OCI-LY1 (cell line): Measurements from ENCODE around the gene ZFP91.

ENCODE experiments used
- H2AFZ ChIP-seq: fragments of 200-600 bp; sonication (generic), shearing (Covaris generic); 2 replicates; pipeline ENCODE4 v1.6.0; 2014; ENCODE audit warnings: antibody characterized with exemption, mild to moderate bottlenecking, low read length
- H3F3A ChIP-seq: fragments of 200-600 bp; sonication (generic), shearing (Covaris generic); 2 replicates; pipeline ENCODE4 v1.6.0; 2014; ENCODE audit warnings: mild to moderate bottlenecking, antibody characterized with exemption, low read length, moderate library complexity; ENCODE audit not compliant: insufficient read depth
- H3K27ac ChIP-seq: fragments of 200-600 bp; sonication (generic); 2 replicates; pipeline ENCODE4 v1.5.1; 2014; ENCODE audit warnings: low read length, mixed run types, mild to moderate bottlenecking, low read depth; ENCODE audit not compliant: poor library complexity, severe bottlenecking
- H3K27me3 ChIP-seq: fragments of 200-600 bp; sonication (generic); 2 replicates; pipeline ENCODE4 v1.6.0; 2014; ENCODE audit warnings: antibody characterized with exemption, mild to moderate bottlenecking, low read length, moderate library complexity; ENCODE audit not compliant: insufficient read depth
- H3K36me3 ChIP-seq: fragments of 200-600 bp; sonication (generic); 2 replicates; pipeline ENCODE4 v1.6.1; 2014; ENCODE audit warnings: mild to moderate bottlenecking, antibody characterized with exemption, low read length, moderate library complexity, mixed read lengths; ENCODE audit not compliant: insufficient read depth
- H3K4me1 ChIP-seq: fragments of 200-600 bp; sonication (generic); 2 replicates; pipeline ENCODE4 v1.5.1; 2014; ENCODE audit warnings: mild to moderate bottlenecking, low read length, moderate library complexity; ENCODE audit not compliant: insufficient read depth, severe bottlenecking
- H3K4me2 ChIP-seq: fragments of 200-600 bp; sonication (generic), shearing (Covaris generic); 2 replicates; pipeline ENCODE4 v1.6.1; 2014; ENCODE audit warnings: low read length
- H3K4me3 ChIP-seq: fragments of 200-600 bp; sonication (generic); 2 replicates; pipeline ENCODE4 v1.5.1; 2014; ENCODE audit warnings: low read length, low read depth, mild to moderate bottlenecking, mixed read lengths; ENCODE audit not compliant: poor library complexity, severe bottlenecking
- H3K79me2 ChIP-seq: fragments of 200-600 bp; shearing (Covaris generic); 2 replicates; pipeline ENCODE4 v1.6.1; 2016; ENCODE audit warnings: mixed run types, low read length, mixed read lengths; ENCODE audit not compliant: insufficient read depth
- H3K9ac ChIP-seq: fragments of 200-600 bp; sonication (generic), shearing (Covaris generic); 2 replicates; pipeline ENCODE4 v1.6.1; 2014; ENCODE audit warnings: mild to moderate bottlenecking, low read length, mixed read lengths
- H3K9me2 ChIP-seq: fragments of 200-600 bp; sonication (generic), shearing (Covaris generic); 2 replicates; pipeline ENCODE4 v1.6.1; 2014; ENCODE audit warnings: low read depth, mild to moderate bottlenecking, low read length, mixed read lengths
- H3K9me3 ChIP-seq: fragments of 200-600 bp; shearing (Covaris generic); 2 replicates; pipeline ENCODE4 v1.6.1; 2014; ENCODE audit warnings: low read length, mixed read lengths
- H4K20me1 ChIP-seq: fragments of 200-600 bp; sonication (generic), shearing (Covaris generic); 2 replicates; pipeline ENCODE4 v1.6.0; 2016; ENCODE audit warnings: mild to moderate bottlenecking, low read length; ENCODE audit not compliant: insufficient read depth
- CTCF ChIP-seq: fragments of 200-600 bp; sonication (generic), shearing (Covaris generic); IDR thresholded peaks from 2 replicates; pipeline ENCODE4 v1.5.1; 2017; ENCODE audit warnings: mild to moderate bottlenecking, antibody characterized with exemption, low read length, moderate library complexity, mixed read lengths
- EZH2 ChIP-seq: fragments of 200-600 bp; sonication (generic), shearing (Covaris generic); IDR thresholded peaks from 2 replicates; pipeline ENCODE4 v1.8.0; 2017; ENCODE audit warnings: borderline replicate concordance, mixed run types, mild to moderate bottlenecking, antibody characterized with exemption, low read length, moderate library complexity, mixed read lengths

ZFP91 gene

GRCh38 chr11:58650496-58650895 lies 71.6 kb downstream of the ZFP91 start:
- H3K27ac ChIP-seq, result no peak overlapping the region
- no peaks in the 10 kb centered on the region for H3K27me3 ChIP-seq
- no peak overlapping the region for H3K4me2 ChIP-seq
- H3K4me3 ChIP-seq, result no peak overlapping the region
- TF ChIP-seq EZH2 (no peak), CTCF (no peak)
- no peaks in the 10 kb centered on the region for H3K36me3 ChIP-seq
- no peak overlapping the region for H3K9ac ChIP-seq
- H2AFZ ChIP-seq, result no peak overlapping the region
- no peaks in the 10 kb centered on the region for H4K20me1 ChIP-seq
- no peaks in the 10 kb centered on the region for H3K79me2 ChIP-seq
- H3K9me3 ChIP-seq, result peaks cover 3% of the 10 kb centered on the region; the same call in 1 of the 2 replicates
- H3K9me2 ChIP-seq, result no peaks in the 10 kb centered on the region
- no peaks in the 10 kb centered on the region for H3F3A ChIP-seq
- no peaks in the 10 kb centered on the region for H3K4me1 ChIP-seq

GRCh38 chr11:58652726-58653280 lies 73.9 kb downstream of the ZFP91 start:
- Histone ChIP-seq H4K20me1 (no peaks in the 10 kb centered on the region), H3K4me2 (no peak overlapping the region), H3K79me2 (no peaks in the 10 kb centered on the region), H3K4me1 (no peaks in the 10 kb centered on the region), H3K9ac (no peak overlapping the region), H3K27ac (no peak overlapping the region), H3K27me3 (no peaks in the 10 kb centered on the region), H3K9me3 (no peaks in the 10 kb centered on the region), H2AFZ (no peak overlapping the region), H3K9me2 (no peaks in the 10 kb centered on the region), H3K36me3 (no peaks in the 10 kb centered on the region), H3F3A (no peaks in the 10 kb centered on the region), H3K4me3 (no peak overlapping the region)
- TF ChIP-seq CTCF (no peak), EZH2 (no peak)

- H3K27me3 ChIP-seq, result no peaks in the 10 kb centered on the region
- no peaks in the 10 kb centered on the region for H3K9me2 ChIP-seq
- H3K4me2 ChIP-seq, result no peak overlapping the region
- TF ChIP-seq CTCF (peak; percentile 97), EZH2 (no peak)
- no peak overlapping the region for H3K4me3 ChIP-seq
- no peaks in the 10 kb centered on the region for H4K20me1 ChIP-seq
- H2AFZ ChIP-seq, result no peak overlapping the region
- no peaks in the 10 kb centered on the region for H3K9me3 ChIP-seq
- no peaks in the 10 kb centered on the region for H3F3A ChIP-seq
- no peaks in the 10 kb centered on the region for H3K4me1 ChIP-seq
- H3K27ac ChIP-seq, result no peak overlapping the region
- no peaks in the 10 kb centered on the region for H3K36me3 ChIP-seq
- H3K79me2 ChIP-seq, result no peaks in the 10 kb centered on the region
- H3K9ac ChIP-seq, result no peak overlapping the region
These were observed 75.4 kb downstream of the ZFP91 start for GRCh38 chr11:58654079-58654907.
